Ishikawa (cell line): ENCODE results near the gene UPK3A.

ENCODE experiments used
- CEBPB ChIP-seq: IDR thresholded peaks from 2 replicates; pipeline ENCODE4 v1.6.1; 2012
- CREB1 ChIP-seq: IDR thresholded peaks from 2 replicates; pipeline ENCODE4 v1.6.1; 2012; ENCODE audit warnings: low read depth
- EGR1 ChIP-seq: IDR thresholded peaks from 2 replicates; pipeline ENCODE4 v1.6.1; 2012
- EP300 ChIP-seq: IDR thresholded peaks from 2 replicates; pipeline ENCODE4 v1.6.1; 2012; ENCODE audit warnings: borderline replicate concordance
- FOXM1 ChIP-seq: IDR thresholded peaks from 2 replicates; pipeline ENCODE4 v1.6.1; 2012; ENCODE audit warnings: low read depth, borderline replicate concordance
- NFIC ChIP-seq: IDR thresholded peaks from 2 replicates; pipeline ENCODE4 v1.6.1; 2012
- RAD21 ChIP-seq: IDR thresholded peaks from 2 replicates; pipeline ENCODE4 v1.6.1; 2012; ENCODE audit warnings: low read depth
- TAF1 ChIP-seq: IDR thresholded peaks from 2 replicates; pipeline ENCODE4 v1.6.1; 2012; ENCODE audit warnings: low read depth, mild to moderate bottlenecking
- TCF12 ChIP-seq: IDR thresholded peaks from 2 replicates; pipeline ENCODE4 v1.6.1; 2012; ENCODE audit warnings: low read depth
- TEAD4 ChIP-seq: IDR thresholded peaks from 2 replicates; pipeline ENCODE4 v1.6.1; 2012
- YY1 ChIP-seq: IDR thresholded peaks from 2 replicates; pipeline ENCODE4 v1.6.1; 2012; ENCODE audit warnings: low read depth
- ZBTB7A ChIP-seq: IDR thresholded peaks from 2 replicates; pipeline ENCODE4 v1.6.1; 2012; ENCODE audit warnings: low read depth
- TF ChIP-seq, protein P1 (sequence below): IDR thresholded peaks from 2 replicates; pipeline ENCODE4 v1.6.1; 2012
- TF ChIP-seq, protein P2 (sequence below): IDR thresholded peaks from 2 replicates; pipeline ENCODE4 v1.6.1; 2012; ENCODE audit warnings: low read depth, mild to moderate bottlenecking
- TF ChIP-seq, protein P3 (sequence below): IDR thresholded peaks from 2 replicates; pipeline ENCODE4 v1.6.1; 2012

Gene UPK3A

DNA sequence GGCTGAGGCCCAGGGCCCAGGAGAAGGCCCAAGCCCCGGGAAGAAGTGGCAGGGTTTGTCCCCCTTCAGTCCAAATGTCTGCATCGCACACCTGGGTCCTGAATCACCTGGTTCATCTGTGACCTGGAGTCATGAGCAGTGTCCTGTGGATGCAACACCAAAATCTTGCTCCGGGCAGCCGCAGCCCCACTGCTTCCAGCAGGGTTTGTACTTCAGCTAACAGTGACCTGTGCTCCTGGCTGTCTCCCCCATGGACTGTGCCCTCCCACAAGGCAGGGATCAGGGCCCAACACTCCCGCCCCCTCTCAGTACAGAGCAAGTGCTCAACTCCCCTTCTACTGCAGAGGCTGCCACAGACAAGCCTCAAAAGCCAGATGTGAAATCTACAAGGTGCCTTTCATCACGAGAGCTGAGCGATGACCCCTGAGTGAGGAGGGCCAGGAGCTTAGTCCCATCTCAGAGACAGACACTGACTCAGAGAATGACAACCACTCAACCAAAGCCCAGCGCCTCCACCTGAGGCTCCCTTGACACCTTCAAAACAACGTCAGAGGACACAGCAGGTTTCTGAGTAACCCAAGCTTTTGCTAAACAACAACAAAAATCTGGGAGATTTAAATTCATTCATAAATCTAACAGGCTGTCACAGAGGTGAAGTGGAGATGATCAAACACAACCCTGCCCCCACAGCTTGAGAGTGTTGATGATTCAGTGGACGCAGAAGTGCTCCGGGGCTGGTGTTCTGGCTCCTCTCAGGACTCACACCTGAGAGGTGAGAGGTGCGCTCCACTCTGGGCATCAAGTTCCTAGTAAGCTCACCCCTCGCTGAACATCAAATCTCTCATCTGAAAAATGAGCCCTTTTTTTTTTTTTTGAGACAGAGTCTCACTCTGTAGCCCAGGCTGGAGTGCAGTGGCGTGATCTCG, 47.4 kb upstream of the UPK3A start:
- TF ChIP-seq FOXM1 (no peak), EP300 (no peak), TCF12 (no peak), TEAD4 (no peak), RAD21 (no peak), NFIC (no peak)
- TF ChIP-seq, protein P1, sequence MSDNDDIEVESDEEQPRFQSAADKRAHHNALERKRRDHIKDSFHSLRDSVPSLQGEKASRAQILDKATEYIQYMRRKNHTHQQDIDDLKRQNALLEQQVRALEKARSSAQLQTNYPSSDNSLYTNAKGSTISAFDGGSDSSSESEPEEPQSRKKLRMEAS, result no peak
- TF ChIP-seq, protein P2, sequence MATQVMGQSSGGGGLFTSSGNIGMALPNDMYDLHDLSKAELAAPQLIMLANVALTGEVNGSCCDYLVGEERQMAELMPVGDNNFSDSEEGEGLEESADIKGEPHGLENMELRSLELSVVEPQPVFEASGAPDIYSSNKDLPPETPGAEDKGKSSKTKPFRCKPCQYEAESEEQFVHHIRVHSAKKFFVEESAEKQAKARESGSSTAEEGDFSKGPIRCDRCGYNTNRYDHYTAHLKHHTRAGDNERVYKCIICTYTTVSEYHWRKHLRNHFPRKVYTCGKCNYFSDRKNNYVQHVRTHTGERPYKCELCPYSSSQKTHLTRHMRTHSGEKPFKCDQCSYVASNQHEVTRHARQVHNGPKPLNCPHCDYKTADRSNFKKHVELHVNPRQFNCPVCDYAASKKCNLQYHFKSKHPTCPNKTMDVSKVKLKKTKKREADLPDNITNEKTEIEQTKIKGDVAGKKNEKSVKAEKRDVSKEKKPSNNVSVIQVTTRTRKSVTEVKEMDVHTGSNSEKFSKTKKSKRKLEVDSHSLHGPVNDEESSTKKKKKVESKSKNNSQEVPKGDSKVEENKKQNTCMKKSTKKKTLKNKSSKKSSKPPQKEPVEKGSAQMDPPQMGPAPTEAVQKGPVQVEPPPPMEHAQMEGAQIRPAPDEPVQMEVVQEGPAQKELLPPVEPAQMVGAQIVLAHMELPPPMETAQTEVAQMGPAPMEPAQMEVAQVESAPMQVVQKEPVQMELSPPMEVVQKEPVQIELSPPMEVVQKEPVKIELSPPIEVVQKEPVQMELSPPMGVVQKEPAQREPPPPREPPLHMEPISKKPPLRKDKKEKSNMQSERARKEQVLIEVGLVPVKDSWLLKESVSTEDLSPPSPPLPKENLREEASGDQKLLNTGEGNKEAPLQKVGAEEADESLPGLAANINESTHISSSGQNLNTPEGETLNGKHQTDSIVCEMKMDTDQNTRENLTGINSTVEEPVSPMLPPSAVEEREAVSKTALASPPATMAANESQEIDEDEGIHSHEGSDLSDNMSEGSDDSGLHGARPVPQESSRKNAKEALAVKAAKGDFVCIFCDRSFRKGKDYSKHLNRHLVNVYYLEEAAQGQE, result no peak

DNA sequence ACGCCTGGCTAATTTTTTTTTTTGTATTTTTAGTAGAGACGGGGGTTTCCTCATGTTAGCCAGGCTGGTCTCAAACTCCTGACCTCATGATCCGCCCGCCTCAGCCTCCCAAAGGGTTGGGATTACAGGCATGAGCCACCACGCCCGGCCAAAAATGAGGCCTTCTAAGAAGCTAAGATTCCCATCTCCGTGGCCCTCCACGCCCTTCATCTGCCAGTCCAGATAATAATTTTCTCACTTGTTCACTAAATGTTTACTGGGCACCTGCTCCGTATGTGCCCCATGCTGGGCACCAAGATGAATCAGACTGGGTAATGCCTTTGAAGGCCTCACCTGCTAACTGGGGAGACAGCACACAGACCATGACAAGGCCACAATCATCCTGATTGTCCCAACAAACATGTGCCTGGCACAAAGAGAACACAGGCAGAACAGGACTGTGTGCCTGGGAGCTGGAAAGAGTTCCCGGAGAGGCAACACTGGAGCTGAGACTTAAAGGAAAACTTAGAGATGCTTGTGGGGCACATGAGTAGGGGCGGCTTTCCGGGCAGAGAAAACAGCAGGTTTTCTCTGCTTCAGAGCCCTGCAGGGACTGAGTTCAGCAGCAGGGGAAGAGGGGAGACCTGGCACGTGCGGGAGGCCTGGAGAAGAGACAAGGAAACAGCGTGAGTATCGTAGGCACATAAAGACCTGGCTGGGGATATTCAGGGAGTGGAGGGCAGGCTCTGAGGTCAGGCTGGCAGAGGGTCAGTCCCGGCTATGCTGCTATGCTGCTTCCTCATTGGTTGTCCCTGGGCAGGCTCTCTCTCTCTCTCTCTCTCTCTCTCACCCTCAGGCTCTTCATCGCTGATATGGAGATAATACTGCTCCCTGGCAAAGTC, 46.4 kb upstream of the UPK3A start:
- no peak for TF ChIP-seq EP300
- TF ChIP-seq, protein P1, result no peak
- TF ChIP-seq CREB1, result no peak
- TF ChIP-seq, protein P2, result no peak
- TF ChIP-seq FOXM1, result no peak
- TF ChIP-seq RAD21, result no peak
- TF ChIP-seq YY1, result no peak
- no peak for TF ChIP-seq NFIC
- TF ChIP-seq TAF1, result no peak

DNA sequence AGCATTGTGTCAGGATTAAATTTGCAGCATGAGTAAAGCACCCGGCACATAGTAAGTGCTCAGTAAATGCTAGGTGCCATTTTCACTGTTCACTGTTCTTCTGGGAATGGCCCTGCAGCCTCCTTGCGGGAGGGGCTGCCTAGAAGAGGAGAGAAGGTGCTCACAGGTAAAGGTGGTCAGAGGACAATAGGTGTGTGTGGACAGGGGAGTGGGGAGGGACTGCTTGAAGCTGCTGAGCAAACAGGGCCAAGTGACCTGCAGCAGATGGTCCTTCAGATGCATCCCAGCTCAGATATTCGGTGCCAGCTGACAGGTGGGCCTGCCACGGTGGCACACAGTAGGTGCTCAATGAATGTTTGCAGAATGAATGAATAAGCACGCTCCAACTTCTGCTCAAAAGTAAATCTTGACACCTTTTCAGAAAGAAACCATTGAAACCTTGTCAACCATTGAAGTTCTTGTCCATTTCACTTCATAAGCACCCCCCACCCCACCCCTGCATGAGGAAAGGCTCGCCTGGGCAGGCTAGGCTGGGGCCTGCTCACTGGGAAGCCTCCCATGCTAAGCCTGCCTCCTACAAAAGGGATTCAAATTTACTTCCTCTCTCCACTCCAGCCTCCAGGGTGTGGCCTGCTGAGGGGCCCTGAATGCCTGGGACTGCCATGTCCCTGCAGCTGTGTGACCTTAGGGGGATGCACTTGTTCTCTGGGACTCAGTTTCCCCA, 45.6 kb upstream of the UPK3A start:
- TF ChIP-seq FOXM1 (no peak), CREB1 (no peak), YY1 (no peak), TAF1 (no peak), ZBTB7A (no peak)
- TF ChIP-seq, protein P3, sequence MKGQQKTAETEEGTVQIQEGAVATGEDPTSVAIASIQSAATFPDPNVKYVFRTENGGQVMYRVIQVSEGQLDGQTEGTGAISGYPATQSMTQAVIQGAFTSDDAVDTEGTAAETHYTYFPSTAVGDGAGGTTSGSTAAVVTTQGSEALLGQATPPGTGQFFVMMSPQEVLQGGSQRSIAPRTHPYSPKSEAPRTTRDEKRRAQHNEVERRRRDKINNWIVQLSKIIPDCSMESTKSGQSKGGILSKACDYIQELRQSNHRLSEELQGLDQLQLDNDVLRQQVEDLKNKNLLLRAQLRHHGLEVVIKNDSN, result no peak

DNA sequence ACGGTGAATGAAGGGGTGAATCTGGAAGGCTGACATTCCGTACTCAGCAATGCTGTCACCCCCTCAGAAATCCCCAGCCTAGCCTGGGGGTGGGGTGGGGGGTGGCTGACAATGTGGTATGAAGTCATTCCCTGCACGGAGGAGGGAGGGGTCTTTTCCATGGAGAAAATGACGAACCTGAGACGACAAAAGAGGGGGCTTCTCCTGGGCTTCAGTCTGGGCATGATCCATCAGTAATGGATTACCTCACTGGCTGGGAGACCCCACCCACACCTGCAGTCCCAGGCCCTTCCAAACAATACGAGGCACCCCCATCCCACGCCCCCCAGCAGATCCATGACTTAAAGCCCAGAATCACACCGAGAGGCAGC, 45.1 kb upstream of the UPK3A start:
- TF ChIP-seq TAF1, result no peak
- no peak for TF ChIP-seq EP300
- no peak for TF ChIP-seq EGR1
- TF ChIP-seq CEBPB, result no peak
- TF ChIP-seq YY1, result no peak
- TF ChIP-seq NFIC, result no peak
- TF ChIP-seq, protein P1, result no peak
- no peak for TF ChIP-seq CREB1
- TF ChIP-seq, protein P2, result no peak
- TF ChIP-seq TEAD4, result no peak
- TF ChIP-seq FOXM1, result no peak
- TF ChIP-seq RAD21, result no peak
- TF ChIP-seq ZBTB7A, result no peak
- TF ChIP-seq, protein P3, result no peak
- TF ChIP-seq TCF12, result no peak
